Liver (tissue), 9 donors: ENCODE results near the gene RSAD2. TPM values are rescaled to one million over a fixed set of nuclear protein-coding genes. Genes with fewer than 3 reads are reported as not detected.
A peak's percentile ranks its signal among the peaks of the same experiment; 100 is the strongest.
"Not testable (repeated sequence)": the region's sequence is repeated elsewhere in the genome, so short reads cannot be mapped to it uniquely, and the experiment has no call there.

Experiments used
- DNase-seq: peaks from one replicate; pipeline ENCODE4 v3.0.0-alpha.2; 2017; ENCODE audit warnings: low spot score
- H3K27ac ChIP-seq, 2 donors: one replicate each; pipeline ENCODE4 v1.7.0; 2013; ENCODE audit warnings: inconsistent platforms in 2 of 2, low read length in 2 of 2, control low read depth in 1 of 2, low read depth in 1 of 2, mild to moderate bottlenecking in 1 of 2
- H3K27me3 ChIP-seq, 4 donors: one replicate each; pipeline versions ENCODE4 v1.6.1 to v1.7.0; 2013; ENCODE audit warnings: low read length in 3 of 4, inconsistent platforms in 1 of 4, mild to moderate bottlenecking in 1 of 4, moderate library complexity in 1 of 4; ENCODE audit not compliant: control insufficient read depth in 4 of 4, insufficient read depth in 4 of 4
- H3K36me3 ChIP-seq, 4 donors: one replicate each; pipeline versions ENCODE4 v1.6.1 to v1.7.0; 2013; ENCODE audit warnings: low read length in 3 of 4, mild to moderate bottlenecking in 3 of 4, low read depth in 1 of 4, moderate library complexity in 1 of 4; ENCODE audit not compliant: control insufficient read depth in 4 of 4, insufficient read depth in 3 of 4
- H3K4me1 ChIP-seq, 4 donors: one replicate each; pipeline versions ENCODE4 v1.6.1 to v1.7.0; 2013; ENCODE audit warnings: low read length in 3 of 4, mild to moderate bottlenecking in 3 of 4, moderate library complexity in 1 of 4; ENCODE audit not compliant: control insufficient read depth in 4 of 4, insufficient read depth in 4 of 4
- H3K4me3 ChIP-seq, 3 donors: one replicate each; pipeline versions ENCODE4 v1.6.1 to v1.7.0; 2013; ENCODE audit warnings: low read length in 3 of 3, control low read depth in 1 of 3, low read depth in 1 of 3, mild to moderate bottlenecking in 1 of 3
- H3K9ac ChIP-seq, 2 donors: one replicate each; pipeline ENCODE4 v1.7.0; 2013; ENCODE audit warnings: low read length in 2 of 2, mild to moderate bottlenecking in 2 of 2, moderate library complexity in 2 of 2, control low read depth in 1 of 2, low read depth in 1 of 2
- H3K9me3 ChIP-seq, 4 donors: one replicate each; pipeline versions ENCODE4 v1.6.1 to v1.7.0; 2013; ENCODE audit warnings: low read length in 3 of 4; ENCODE audit not compliant: control insufficient read depth in 4 of 4
- CTCF ChIP-seq: fragments of 150-350 bp; IDR thresholded peaks from 2 replicates; pipeline ENCODE4 v1.5.1; 2017; ENCODE audit warnings: improper control_type of control experiment, low read depth, low read length; ENCODE audit not compliant: missing input control
- EGR1 ChIP-seq, 2 donors: IDR thresholded peaks; 2 replicates each; pipeline ENCODE4 v1.6.1; 2016 to 2018; ENCODE audit warnings: antibody characterized with exemption in 2 of 2, low read depth in 2 of 2
- GABPA ChIP-seq, 2 donors: IDR thresholded peaks in 1 of 2; conservative IDR thresholded peaks in 1 of 2; 2 replicates each; pipeline ENCODE4 v1.6.1; 2016; ENCODE audit warnings: antibody characterized with exemption in 2 of 2, mild to moderate bottlenecking in 1 of 2, moderate library complexity in 1 of 2
- HNF4G ChIP-seq: IDR thresholded peaks from 2 replicates; pipeline ENCODE4 v1.6.1; 2016; ENCODE audit warnings: antibody characterized with exemption
- JUND ChIP-seq, 2 donors: IDR thresholded peaks; 2 replicates each; pipeline ENCODE4 v1.6.1; 2016; ENCODE audit warnings: antibody characterized with exemption in 2 of 2
- NR2F2 ChIP-seq: IDR thresholded peaks from 2 replicates; pipeline ENCODE4 v1.6.1; 2016; ENCODE audit warnings: antibody characterized with exemption
- RAD21 ChIP-seq, 2 donors: IDR thresholded peaks; 2 replicates each; pipeline ENCODE4 v1.6.1; 2016; ENCODE audit warnings: antibody characterized with exemption in 2 of 2, mild to moderate bottlenecking in 2 of 2
- REST ChIP-seq: IDR thresholded peaks from 2 replicates; pipeline ENCODE4 v1.6.1; 2016; ENCODE audit warnings: antibody characterized with exemption, mild to moderate bottlenecking
- YY1 ChIP-seq: IDR thresholded peaks from 2 replicates; pipeline ENCODE4 v1.6.1; 2016; ENCODE audit warnings: antibody characterized with exemption, mild to moderate bottlenecking
- WGBS: extraction: QIAGEN DNeasy Blood & Tissue Kit; methylation state at CpG from one replicate; pipeline ENCODE4 v1.1.7; 2013; 5-methylcytosine and 5-hydroxymethylcytosine counted together
- polyA plus RNA-seq, 2 donors: library from polyadenylated mRNA; stranded (reverse) in 1 of 2; unstranded in 1 of 2; fragments of 200-250 nt in 1 of 2; fragments of >200 nt in 1 of 2; fragmentation: Nextera tagmentation in 1 of 2; extraction: Ambion mirVana in 1 of 2; gene quantifications; one replicate each; pipeline versions ENCODE4 v1.2.1 to v1.2.3, GENCODE V29; 2013 to 2015
- total RNA-seq, 2 donors: library from RNA; depleted of rRNA; stranded (reverse); fragments of >200 nt; gene quantifications; one replicate each; pipeline ENCODE4 v1.2.3, GENCODE V29; 2014
- donor health status: healthy.
- donor health status: healthy.
- donor health status: healthy.
- donor health status: healthy.
- donor health status: healthy.

Gene RSAD2
- total and polyA plus RNA-seq, 4 donors = 1.3 to 15.9 (median 1.9) TPM

DNA sequence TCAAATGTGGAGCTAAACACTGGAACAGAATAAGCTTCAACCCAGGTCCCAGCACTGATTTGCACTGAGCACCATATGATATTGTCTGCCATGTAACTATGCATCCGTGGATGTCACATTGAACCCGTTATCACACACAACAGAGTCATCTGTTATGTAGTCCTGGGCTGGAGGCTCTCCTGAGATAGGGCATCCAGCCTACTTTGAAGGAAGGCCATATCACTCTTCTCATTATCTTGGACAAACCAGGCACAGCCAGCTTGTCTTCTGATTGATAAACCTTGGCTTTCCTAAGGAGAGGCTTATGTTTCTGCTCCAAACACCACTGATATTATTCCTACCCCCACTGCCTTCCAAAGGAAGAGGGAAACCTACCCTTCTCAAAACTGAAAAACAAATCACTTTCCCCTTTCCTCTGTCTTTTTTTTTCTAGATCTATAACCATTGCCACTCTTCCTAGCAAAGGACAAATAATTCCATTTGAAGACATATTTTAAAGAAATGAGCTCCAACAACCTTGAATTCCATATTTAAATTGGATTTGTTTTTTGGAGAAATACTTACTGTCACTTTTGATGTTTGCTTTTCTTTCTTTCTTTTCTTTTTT is 16.4 kb downstream of the RSAD2 start (continued):
- no peak for TF ChIP-seq REST
- TF ChIP-seq YY1 = no peak
- no peak for TF ChIP-seq JUND (IDR thresholded peaks at IDR 0.05)
- TF ChIP-seq HNF4G = no peak
- TF ChIP-seq GABPA (IDR thresholded peaks at IDR 0.05 in 1 of 2, conservative IDR thresholded peaks at IDR 0.05 in 1 of 2) = no peak

DNA sequence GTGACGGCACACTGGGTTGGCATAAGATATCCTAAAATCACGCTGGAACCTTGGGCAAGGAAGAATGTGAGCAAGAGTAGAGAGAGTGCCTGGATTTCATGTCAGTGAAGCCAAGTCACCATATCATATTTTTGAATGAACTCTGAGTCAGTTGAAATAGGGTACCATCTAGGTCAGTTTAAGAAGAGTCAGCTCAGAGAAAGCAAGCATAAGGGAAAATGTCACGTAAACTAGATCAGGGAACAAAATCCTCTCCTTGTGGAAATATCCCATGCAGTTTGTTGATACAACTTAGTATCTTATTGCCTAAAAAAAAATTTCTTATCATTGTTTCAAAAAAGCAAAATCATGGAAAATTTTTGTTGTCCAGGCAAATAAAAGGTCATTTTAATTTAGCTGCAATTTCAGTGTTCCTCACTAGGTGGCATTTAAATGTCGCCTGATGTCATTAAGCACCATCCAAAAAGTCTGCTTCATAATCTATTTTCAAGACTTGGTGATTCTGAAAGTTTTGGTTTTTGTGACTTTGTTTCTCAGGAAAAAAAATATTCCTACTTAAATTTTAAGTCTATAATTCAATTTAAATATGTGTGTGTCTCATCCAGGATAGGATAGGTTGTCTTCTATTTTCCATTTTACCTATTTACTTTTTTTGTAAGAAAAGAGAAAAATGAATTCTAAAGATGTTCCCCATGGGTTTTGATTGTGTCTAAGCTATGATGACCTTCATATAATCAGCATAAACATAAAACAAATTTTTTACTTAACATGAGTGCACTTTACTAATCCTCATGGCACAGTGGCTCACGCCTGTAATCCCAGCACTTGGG is 19.6 kb downstream of the RSAD2 start:
- Histone ChIP-seq H3K27me3 (no peaks in the 10 kb centered on the region), H3K9me3 (no peaks in the 10 kb centered on the region), H3K27ac (no peak overlapping the region), H3K9ac (no peak overlapping the region), H3K36me3 (no peaks in the 10 kb centered on the region), H3K4me3 (no peak overlapping the region), H3K4me1 (no peaks in the 10 kb centered on the region)
- no peak for DNase-seq
- 74% methylated on average over 5 of the region's 5 CpGs for WGBS
- TF ChIP-seq CTCF = peak; percentile 80
- TF ChIP-seq EGR1 (IDR thresholded peaks at IDR 0.05; ENCODE audit: low read depth in 2 of 2) = no peak
- TF ChIP-seq RAD21 (IDR thresholded peaks at IDR 0.05) = peak; percentile 84
- TF ChIP-seq NR2F2 = peak; percentile 26
- TF ChIP-seq YY1 = no peak

DNA sequence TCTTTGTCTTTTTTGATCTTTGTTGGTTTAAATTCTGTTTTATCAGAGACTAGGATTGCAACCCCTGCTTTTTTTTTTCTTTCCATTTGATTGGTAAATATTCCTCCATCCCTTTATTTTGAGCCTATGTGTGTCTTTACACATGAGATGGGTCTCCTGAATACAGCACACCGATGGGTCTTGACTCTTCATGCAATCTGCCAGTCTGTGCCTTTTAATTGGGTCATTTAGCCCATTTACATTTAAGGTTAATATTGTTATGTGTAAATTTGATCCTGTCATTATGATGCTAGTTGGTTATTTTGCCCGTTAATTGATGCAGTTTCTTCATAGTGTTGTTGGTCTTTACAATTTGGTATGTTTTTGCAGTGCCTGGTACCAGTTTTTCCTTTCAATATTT is 25.0 kb downstream of the RSAD2 start:
- 96% methylated on average over 2 of the region's 2 CpGs for WGBS
- not testable (repeated sequence) for H3K9me3 ChIP-seq, H3K27me3 ChIP-seq, H3K27ac ChIP-seq, H3K4me1 ChIP-seq, H3K4me3 ChIP-seq, DNase-seq, H3K9ac ChIP-seq, H3K36me3 ChIP-seq
